Inflammatory macrophage treated with lipopolysaccharide for 4 hours (primary cell): ENCODE results near the gene GRM8.

Experiments used
- DNase-seq: peaks from one replicate; pipeline ENCODE4 v3.0.0-alpha.2; 2020

The GRM8 gene

GRCh38 chr7:126495001-126495400 is 757.7 kb downstream of the GRM8 start:
- DNase-seq: no peak

- no peak for DNase-seq
Observed at GRCh38 chr7:126493801-126494200, 758.9 kb downstream of the GRM8 start.

- no peak for DNase-seq
Observed at GRCh38 chr7:126489874-126490273, 762.9 kb downstream of the GRM8 start.

- no peak for DNase-seq
Observed at GRCh38 chr7:126487728-126488442, 764.9 kb downstream of the GRM8 start.

- no peak for DNase-seq
Observed at GRCh38 chr7:126486806-126487205, 765.9 kb downstream of the GRM8 start.

GRCh38 chr7:126485791-126486190 is 767.0 kb downstream of the GRM8 start:
- no peak for DNase-seq

GRCh38 chr7:126483972-126484371 is 768.8 kb downstream of the GRM8 start:
- DNase-seq: no peak

- DNase-seq: no peak
Observed at GRCh38 chr7:126472825-126473224, 779.9 kb downstream of the GRM8 start.

- DNase-seq: no peak
Observed at GRCh38 chr7:126462405-126462804, 790.3 kb downstream of the GRM8 start.

- no peak for DNase-seq
Observed at GRCh38 chr7:126460664-126461063, 792.1 kb downstream of the GRM8 start.

- DNase-seq: no peak
Observed at GRCh38 chr7:126453104-126453503, 799.6 kb downstream of the GRM8 start.

GRCh38 chr7:126450269-126450671 is 802.5 kb downstream of the GRM8 start:
- DNase-seq: no peak

GRCh38 chr7:126449611-126450268 is 803.0 kb downstream of the GRM8 start:
- no peak for DNase-seq

GRCh38 chr7:126447984-126448383 is 804.8 kb downstream of the GRM8 start:
- no peak for DNase-seq

GRCh38 chr7:126445991-126446390 is 806.8 kb downstream of the GRM8 start:
- DNase-seq: no peak

GRCh38 chr7:126443951-126444350 is 808.8 kb downstream of the GRM8 start:
- DNase-seq: no peak

- DNase-seq: no peak
Observed at GRCh38 chr7:126442908-126443307, 809.8 kb downstream of the GRM8 start.

GRCh38 chr7:126441745-126442144 is 811.0 kb downstream of the GRM8 start:
- no peak for DNase-seq

- DNase-seq: no peak
Observed at GRCh38 chr7:126440542-126440941, 812.2 kb downstream of the GRM8 start.

GRCh38 chr7:126436213-126436868 is 816.4 kb downstream of the GRM8 start:
- DNase-seq: no peak

- DNase-seq: no peak
Observed at GRCh38 chr7:126426652-126427051, 826.1 kb downstream of the GRM8 start.

- no peak for DNase-seq
Observed at GRCh38 chr7:126424985-126425384, 827.8 kb downstream of the GRM8 start.

GRCh38 chr7:126419047-126419446 is 833.7 kb downstream of the GRM8 start:
- no peak for DNase-seq

GRCh38 chr7:126411821-126412383 is 840.8 kb downstream of the GRM8 start:
- DNase-seq: no peak
